H1 (cell line): ENCODE results near the gene CCDC106. TPM values are rescaled to one million over a fixed set of nuclear protein-coding genes. Genes with fewer than 3 reads are reported as not detected.

ENCODE experiments used
- CTCF ChIA-PET: fragments of 300-600 bp; sonication (Branson Sonifier 250); formaldehyde crosslinking; loops from one replicate; lab custom pipeline; 2021; ENCODE audit not compliant: partially characterized antibody; lab: Charles Lee
- POLR2A ChIA-PET: fragments of 300-600 bp; sonication (Branson Sonifier 250); formaldehyde crosslinking; loops from one replicate; lab custom pipeline; 2021; ENCODE audit warnings: inconsistent platforms; ENCODE audit not compliant: partially characterized antibody; lab: Charles Lee
- DNase-seq, 2 experiments: peaks; one replicate each; pipeline versions ENCODE4 v3.0.0 to v3.0.0-alpha.2; 2010 to 2022; ENCODE audit warnings: low spot score in 2 of 2, low read depth in 1 of 2, mixed read lengths in 1 of 2
- FAIRE-seq: peaks from 2 replicates; lab custom pipeline; 2011; peaks lifted over from hg19 to GRCh38; lab: Jason Lieb, UNC
- H2AFZ ChIP-seq: 2 replicates; pipeline ENCODE4 v1.8.1; 2012; ENCODE audit warnings: low read length, inconsistent platforms
- H2AK5ac ChIP-seq: 2 replicates; pipeline ENCODE4 v1.6.1; 2013; ENCODE audit warnings: low read depth, low read length
- H2BK120ac ChIP-seq: replicated peaks from 2 replicates; pipeline ENCODE3; 2013; ENCODE audit warnings: low read depth, low read length, inconsistent platforms
- H2BK12ac ChIP-seq: 2 replicates; pipeline ENCODE4 v1.6.1; 2013; ENCODE audit warnings: low read depth, low read length
- H2BK15ac ChIP-seq: 2 replicates; pipeline ENCODE4 v1.6.1; 2013; ENCODE audit warnings: low read length
- H2BK20ac ChIP-seq: 2 replicates; pipeline ENCODE4 v1.6.1; 2013; ENCODE audit warnings: low read length
- H2BK5ac ChIP-seq: 2 replicates; pipeline ENCODE4 v1.6.1; 2013; ENCODE audit warnings: low read depth, low read length
- H3K14ac ChIP-seq: 2 replicates; pipeline ENCODE4 v1.6.1; 2013; ENCODE audit warnings: inconsistent platforms; ENCODE audit not compliant: insufficient read length
- H3K18ac ChIP-seq: 2 replicates; pipeline ENCODE4 v1.6.1; 2013; ENCODE audit warnings: low read length; ENCODE audit errors: extremely low read depth
- H3K23ac ChIP-seq: 2 replicates; pipeline ENCODE4 v1.6.1; 2013; ENCODE audit warnings: inconsistent platforms; ENCODE audit not compliant: insufficient read length
- H3K23me2 ChIP-seq: 2 replicates; pipeline ENCODE4 v1.6.1; 2013; ENCODE audit warnings: low read depth, low read length
- H3K27ac ChIP-seq: 2 replicates; pipeline ENCODE4 v1.6.1; 2011; ENCODE audit warnings: low read depth, low read length, inconsistent platforms
- H3K27me3 ChIP-seq, 4 experiments: replicated peaks in 1 of 4; 1 replicate in 1 of 4; 2 replicates in 3 of 4; pipeline versions ENCODE4 v1.6.1 to v1.8.1; 2011 to 2013; ENCODE audit warnings: low read length in 3 of 4, mild to moderate bottlenecking in 3 of 4, inconsistent platforms in 2 of 4, mixed read lengths in 2 of 4, moderate library complexity in 1 of 4; ENCODE audit not compliant: control insufficient read depth in 3 of 4, insufficient read depth in 3 of 4; ENCODE audit errors: extremely low read depth in 1 of 4
- H3K36me3 ChIP-seq, 4 experiments: 2 replicates each; pipeline versions ENCODE4 v1.6.1 to v1.8.1; 2011 to 2013; ENCODE audit warnings: mild to moderate bottlenecking in 4 of 4, low read length in 3 of 4, moderate library complexity in 2 of 4, control low read depth in 1 of 4, inconsistent platforms in 1 of 4; ENCODE audit not compliant: insufficient read depth in 4 of 4, control insufficient read depth in 2 of 4
- H3K4ac ChIP-seq: replicated peaks from 2 replicates; pipeline ENCODE3; 2013; ENCODE audit warnings: low read length, low read depth, mixed read lengths, inconsistent platforms; ENCODE audit not compliant: insufficient read length
- H3K4me1 ChIP-seq, 4 experiments: replicated peaks in 1 of 4; 1 replicate in 1 of 4; 2 replicates in 3 of 4; pipeline versions ENCODE4 v1.6.1 to v1.8.1; 2011 to 2013; ENCODE audit warnings: low read length in 3 of 4, inconsistent platforms in 2 of 4, mixed read lengths in 1 of 4; ENCODE audit not compliant: insufficient read depth in 4 of 4, control insufficient read depth in 3 of 4
- H3K4me2 ChIP-seq, 2 experiments: 2 replicates each; pipeline versions ENCODE4 v1.6.1 to v1.8.1; 2011 to 2013; ENCODE audit warnings: low read depth in 2 of 2, low read length in 2 of 2, control low read depth in 1 of 2, inconsistent platforms in 1 of 2, mild to moderate bottlenecking in 1 of 2; ENCODE audit not compliant: insufficient read depth in 1 of 2
- H3K4me3 ChIP-seq, 4 experiments: fragments of 200-600, 300-600 bp in 1 of 4; sonication (generic), shearing (Covaris generic), sonication (Bioruptor Twin) in 1 of 4; 2 replicates each; pipeline versions ENCODE4 v1.5.1 to v1.8.1; 2011 to 2016; ENCODE audit warnings: low read length in 4 of 4, low read depth in 3 of 4, control low read depth in 2 of 4, inconsistent platforms in 2 of 4, mild to moderate bottlenecking in 2 of 4, mixed read lengths in 1 of 4, moderate library complexity in 1 of 4; ENCODE audit not compliant: insufficient read depth in 2 of 4; ENCODE audit errors: extremely low read depth in 1 of 4
- H3K56ac ChIP-seq: replicated peaks from 2 replicates; pipeline ENCODE3; 2013; ENCODE audit warnings: low read depth, mild to moderate bottlenecking, mixed read lengths, low read length, inconsistent platforms; ENCODE audit not compliant: insufficient read length
- H3K79me1 ChIP-seq: 2 replicates; pipeline ENCODE4 v1.6.1; 2013; ENCODE audit warnings: low read depth, low read length, control low read depth
- H3K79me2 ChIP-seq, 2 experiments: 2 replicates each; pipeline versions ENCODE4 v1.6.1 to v1.8.1; 2012 to 2013; ENCODE audit warnings: low read length in 2 of 2, mild to moderate bottlenecking in 2 of 2, inconsistent platforms in 1 of 2; ENCODE audit not compliant: insufficient read depth in 2 of 2, control insufficient read depth in 1 of 2
- H3K9ac ChIP-seq, 4 experiments: replicated peaks in 1 of 4; 1 replicate in 1 of 4; 2 replicates in 3 of 4; pipeline versions ENCODE4 v1.6.1 to v1.8.1; 2011 to 2013; ENCODE audit warnings: low read depth in 3 of 4, low read length in 3 of 4, control low read depth in 2 of 4, mild to moderate bottlenecking in 2 of 4, moderate library complexity in 2 of 4, inconsistent platforms in 1 of 4; ENCODE audit errors: extremely low read depth in 1 of 4
- H3K9me3 ChIP-seq, 2 experiments: 2 replicates each; pipeline versions ENCODE4 v1.6.1 to v1.8.1; 2012 to 2013; ENCODE audit warnings: mild to moderate bottlenecking in 2 of 2, moderate library complexity in 2 of 2, control low read depth in 1 of 2, inconsistent platforms in 1 of 2, low read depth in 1 of 2, low read length in 1 of 2, mixed read lengths in 1 of 2; ENCODE audit not compliant: insufficient read depth in 2 of 2
- H4K20me1 ChIP-seq, 2 experiments: replicated peaks in 1 of 2; 2 replicates each; pipeline versions ENCODE3 to v1.8.1; 2011 to 2013; ENCODE audit warnings: inconsistent platforms in 2 of 2, low read length in 2 of 2, mild to moderate bottlenecking in 1 of 2; ENCODE audit not compliant: insufficient read depth in 2 of 2, control insufficient read depth in 1 of 2
- H4K5ac ChIP-seq: 2 replicates; pipeline ENCODE4 v1.6.1; 2013; ENCODE audit warnings: low read length, low read depth, mixed read lengths, inconsistent platforms; ENCODE audit not compliant: insufficient read length
- H4K8ac ChIP-seq: 2 replicates; pipeline ENCODE4 v1.8.0; 2013; ENCODE audit warnings: mild to moderate bottlenecking, moderate library complexity, low read length, inconsistent platforms; ENCODE audit not compliant: insufficient read depth; ENCODE audit errors: extremely low read depth
- H4K91ac ChIP-seq: replicated peaks from 2 replicates; pipeline ENCODE3; 2013; ENCODE audit warnings: low read length, mixed read lengths, inconsistent platforms; ENCODE audit not compliant: insufficient read length
- SUZ12 ChIP-seq: fragments of 200-600 bp; sonication (generic); IDR thresholded peaks from 2 replicates; pipeline ENCODE4 v1.6.1; 2012; ENCODE audit warnings: mild to moderate bottlenecking, inconsistent platforms, low read length, moderate library complexity, mixed read lengths
- TCF12 ChIP-seq: IDR thresholded peaks from 2 replicates; pipeline ENCODE4 v1.6.1; 2011; ENCODE audit warnings: low read depth, mild to moderate bottlenecking, low read length
- WGBS, 2 experiments: shearing (Covaris generic) in 1 of 2; methylation state at CpG; one replicate each; pipeline versions ENCODE4 v1.1.6 to v1.1.7; 2013 to 2015; ENCODE audit warnings: low lambda C conversion rate in 2 of 2, mixed read lengths in 2 of 2, inconsistent platforms in 1 of 2, low coverage in 1 of 2, missing lambda C conversion rate in 1 of 2; ENCODE audit not compliant: insufficient replicate concordance in 2 of 2, insufficient coverage in 1 of 2, insufficient read length in 1 of 2; ENCODE audit errors: extremely low coverage in 1 of 2, missing lambda C conversion rate in 1 of 2; 5-methylcytosine and 5-hydroxymethylcytosine counted together
- polyA plus RNA-seq, 7 experiments: library from polyadenylated mRNA; depleted of rRNA in 3 of 7; stranded (reverse) in 5 of 7; unstranded in 2 of 7; fragments of >200 nt in 5 of 7; fragments of 200-250 nt in 2 of 7; gene quantifications; 1 replicate in 5 of 7; 2 replicates in 1 of 7; 4 replicates in 1 of 7; pipeline versions ENCODE4 v1.2.1 to v1.2.3, GENCODE V29; 2011 to 2013; ENCODE audit warnings: missing spikeins in 2 of 7, mixed read lengths in 2 of 7
- total RNA-seq: library from RNA; stranded (reverse); fragmentation: NEBNext Ultra II Directional; extraction: Animal tissue kit (Norgen Biotek cat#: 25700); gene quantifications from 2 replicates; pipeline ENCODE4 v1.2.1, GENCODE V29; 2021

CCDC106 gene
- total and polyA plus RNA-seq, 2 of the 8 experiments (the other 6 are each of a cell fraction or from before 2014, with no cell fraction given): 12.0 to 20.1 TPM

DNA sequence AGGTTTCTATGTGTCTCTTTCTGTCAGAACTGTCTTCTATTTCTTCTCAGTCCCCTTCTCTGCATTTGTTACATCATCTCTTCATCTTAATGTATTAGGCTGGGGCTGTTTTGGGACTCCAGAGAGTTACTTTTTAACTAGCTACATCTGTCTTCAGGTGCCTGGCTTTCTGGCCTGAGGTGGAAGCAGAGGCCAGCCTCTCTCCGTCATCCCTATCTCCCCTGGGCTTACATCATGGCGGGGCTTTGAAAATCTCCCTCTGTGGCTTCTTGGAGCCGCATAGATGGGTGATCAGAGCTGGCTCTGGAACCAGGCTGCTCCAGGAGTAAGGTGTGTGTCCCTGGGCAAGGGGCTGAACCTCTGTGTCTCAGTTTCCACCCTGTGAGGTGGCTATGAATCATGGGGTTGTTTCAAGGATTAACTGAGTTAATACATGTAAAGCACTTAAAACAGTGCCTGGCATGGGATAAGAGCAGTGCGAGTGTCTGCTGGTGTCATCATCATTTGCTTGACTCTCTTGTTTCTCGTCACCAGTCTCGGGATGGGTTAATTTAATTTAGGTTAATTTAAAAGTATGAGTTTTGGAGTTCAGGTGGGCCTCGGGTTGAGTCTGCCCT is 29.0 kb downstream of the CCDC106 start:
- Histone ChIP-seq H3K18ac (no peak overlapping the region), H2BK12ac (no peak overlapping the region), H3K27me3 (no peaks in the 10 kb centered on the region), H4K5ac (no peak overlapping the region), H3K79me2 (peaks cover 21 to 70% of the 10 kb centered on the region in 2 experiments), H2BK120ac (no peak overlapping the region), H3K23ac (no peak overlapping the region), H2BK5ac (no peak overlapping the region), H2AK5ac (no peak overlapping the region), H3K4me3 (no peak overlapping the region; a peak in 1 of 8 replicates), H3K4me2 (no peak overlapping the region; a peak in 1 of 4 replicates), H3K36me3 (peaks cover 7 to 24% (median 19%) of the 10 kb centered on the region in 4 experiments; a peak in 7 of 8 replicates), H3K9ac (no peak overlapping the region; a peak in 3 of 7 replicates), H3K14ac (no peak overlapping the region), H2AFZ (no peak overlapping the region), H3K27ac (no peak overlapping the region), H2BK20ac (no peak overlapping the region), H4K20me1 (peaks cover 9 to 30% of the 10 kb centered on the region in 2 experiments), H4K8ac (no peak overlapping the region), H2BK15ac (no peak overlapping the region), H3K56ac (no peak overlapping the region), H3K4me1 (peaks cover 0 to 6% (median 3%) of the 10 kb centered on the region in 4 experiments; a peak in 3 of 7 replicates), H3K4ac (no peak overlapping the region), H4K91ac (no peak overlapping the region), H3K9me3 (no peaks in the 10 kb centered on the region), H3K23me2 (peaks cover 5% of the 10 kb centered on the region; the same call in 1 of the 2 replicates), H3K79me1 (peaks cover 23% of the 10 kb centered on the region)
- ChIA-PET CTCF (interaction anchor here (1.0 kb wide), 1 partner anchor 35 kb away, joined by 3 read pairs; no protein-coding TSS in a partner anchor), POLR2A (interaction anchor here (1.6 to 1.8 kb wide), 3 partner anchors 9 to 27 kb away, joined by 4 to 11 read pairs (median 5); no protein-coding TSS in a partner anchor)
- DNase-seq (no peak), FAIRE-seq (no peak)
- TF ChIP-seq TCF12 (no peak), SUZ12 (no peak)
- WGBS, 2 experiments: 93% methylated on average over 7 of the region's 7 CpGs; no CpG with 5 or more reads in 1 of the 2 experiments
